ENCODE measurements around the gene NAALADL2.
"Not testable (repeated sequence)": the region's sequence is repeated elsewhere in the genome, so short reads cannot be mapped to it uniquely, and the experiment has no call there.

DNA sequence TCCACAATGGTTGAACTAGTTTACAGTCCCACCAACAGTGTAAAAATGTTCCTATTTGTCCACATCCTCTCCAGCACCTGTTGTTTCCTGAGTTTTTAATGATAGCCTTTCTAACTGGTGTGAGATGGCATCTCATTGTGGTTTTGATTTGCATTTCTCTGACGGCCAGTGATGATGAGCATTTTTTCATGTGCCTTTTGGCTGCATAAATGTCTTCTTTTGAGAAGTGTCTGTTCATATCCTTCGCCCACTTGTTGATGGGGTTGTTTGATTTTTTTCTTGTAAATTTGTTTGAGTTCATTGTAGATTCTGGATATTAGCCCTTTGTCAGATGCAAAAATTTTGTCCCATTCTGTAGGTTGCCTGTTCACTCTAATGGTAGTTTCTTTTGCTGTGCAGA lies 564.7 kb downstream of the NAALADL2 start:
- TF ChIP-seq CTCF (IDR thresholded peaks at IDR 0.05; ENCODE audit: borderline replicate concordance, extremely low read depth, low read length, poor library complexity, severe bottlenecking); EZH2 (IDR thresholded peaks at IDR 0.05; ENCODE audit: borderline replicate concordance, low read depth, low read length, severe bottlenecking): not testable (repeated sequence)

All from DND-41 (cell line).